ENCODE results near the gene GSE1.

The GSE1 gene

DNA sequence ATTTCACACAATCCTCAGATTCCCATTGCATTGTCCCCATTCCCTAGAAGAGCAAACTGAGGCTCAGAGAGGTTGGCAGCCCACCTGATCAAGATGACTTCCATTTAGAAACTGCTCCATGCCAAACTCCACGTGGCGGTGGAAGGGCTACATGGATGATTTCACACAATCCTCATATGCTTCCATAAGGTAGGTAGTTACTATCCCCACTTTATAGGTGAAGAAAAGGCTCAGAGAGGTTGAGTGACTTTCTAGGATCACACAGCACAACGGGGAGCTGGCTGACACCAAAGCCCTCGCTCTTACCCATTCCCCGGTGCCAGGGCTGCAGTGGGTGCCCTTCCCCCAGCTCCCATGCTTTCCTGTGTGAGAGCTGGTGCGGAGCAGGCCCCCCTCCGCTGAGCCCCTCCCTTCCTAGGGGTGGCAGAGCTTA, 85.4 kb downstream of the GSE1 start:
- Histone ChIP-seq H2AFZ (ENCODE audit: low read length, unreplicated experiment) (no peak overlapping the region), H3K36me3 (ENCODE audit: insufficient read depth, low read length) (no peaks in the 10 kb centered on the region)

GRCh38 chr16:85698935-85699558, 85.9 kb downstream of the GSE1 start:
- H3K4me1 ChIP-seq (ENCODE audit: control insufficient read depth, insufficient read depth, low read length, unreplicated experiment) = no peaks in the 10 kb centered on the region
- H2AFZ ChIP-seq (ENCODE audit: low read length, unreplicated experiment) = no peak overlapping the region
- H3K79me2 ChIP-seq (ENCODE audit: control insufficient read depth, insufficient read depth, low read length, unreplicated experiment) = no peaks in the 10 kb centered on the region
- H3K27ac ChIP-seq (ENCODE audit: low read depth, low read length) = no peak overlapping the region
- 0 out of 2 replicates have a peak, but pooled peaks cover 3% of the 10 kb centered on the region for H3K27me3 ChIP-seq (ENCODE audit: insufficient read depth, low read length)
- H3K4me3 ChIP-seq (ENCODE audit: low read depth, low read length) = no peak overlapping the region
- H3K36me3 ChIP-seq (ENCODE audit: insufficient read depth, low read length) = no peaks in the 10 kb centered on the region

More for the DNA sequence above, 85.4 kb downstream of the GSE1 start:
- H3K4me3 ChIP-seq (ENCODE audit: low read depth, low read length) = no peak overlapping the region
- H3K27me3 ChIP-seq (ENCODE audit: insufficient read depth, low read length) = 0 out of 2 replicates have a peak, but pooled peaks cover 3% of the 10 kb centered on the region
- no peaks in the 10 kb centered on the region for H3K79me2 ChIP-seq (ENCODE audit: control insufficient read depth, insufficient read depth, low read length, unreplicated experiment)
- H3K27ac ChIP-seq (ENCODE audit: low read depth, low read length) = no peak overlapping the region
- H3K4me1 ChIP-seq (ENCODE audit: control insufficient read depth, insufficient read depth, low read length, unreplicated experiment) = no peaks in the 10 kb centered on the region

DNA sequence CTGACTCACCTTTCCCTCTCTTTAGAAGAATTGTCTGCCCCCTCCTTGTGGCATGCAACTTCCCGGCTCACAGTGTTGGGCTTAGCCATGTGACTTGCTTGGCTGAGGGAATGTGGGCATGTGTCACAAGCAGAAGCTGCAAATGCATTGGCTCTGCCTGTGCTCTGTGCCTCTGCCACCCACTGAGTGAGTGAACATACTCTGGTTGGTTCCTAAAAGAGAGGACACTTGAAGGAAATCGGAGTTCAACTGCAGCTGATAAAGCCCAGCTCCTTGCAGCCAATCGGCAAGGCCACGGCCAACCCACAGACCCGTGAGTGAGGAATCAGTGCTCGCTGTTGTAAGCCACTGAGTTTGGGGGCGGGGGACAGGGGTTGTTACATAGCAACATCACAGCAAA, 86.5 kb downstream of the GSE1 start:
- no peak overlapping the region for H3K27ac ChIP-seq (ENCODE audit: low read depth, low read length)

GRCh38 chr16:85704011-85704410, 90.9 kb downstream of the GSE1 start:
- Histone ChIP-seq H3K27me3 (ENCODE audit: insufficient read depth, low read length) (no peaks in the 10 kb centered on the region), H3K79me2 (ENCODE audit: control insufficient read depth, insufficient read depth, low read length, unreplicated experiment) (no peaks in the 10 kb centered on the region), H3K27ac (ENCODE audit: low read depth, low read length) (no peak overlapping the region), H3K36me3 (ENCODE audit: insufficient read depth, low read length) (no peaks in the 10 kb centered on the region), H3K4me1 (ENCODE audit: control insufficient read depth, insufficient read depth, low read length, unreplicated experiment) (no peaks in the 10 kb centered on the region), H3K4me3 (ENCODE audit: low read depth, low read length) (no peak overlapping the region), H2AFZ (ENCODE audit: low read length, unreplicated experiment) (no peak overlapping the region)

More for the DNA sequence above, 86.5 kb downstream of the GSE1 start:
- no peaks in the 10 kb centered on the region for H3K4me1 ChIP-seq (ENCODE audit: control insufficient read depth, insufficient read depth, low read length, unreplicated experiment)
- 0 out of 2 replicates have a peak, but pooled peaks cover 3% of the 10 kb centered on the region for H3K27me3 ChIP-seq (ENCODE audit: insufficient read depth, low read length)
- no peak overlapping the region for H2AFZ ChIP-seq (ENCODE audit: low read length, unreplicated experiment)
- H3K79me2 ChIP-seq (ENCODE audit: control insufficient read depth, insufficient read depth, low read length, unreplicated experiment) = no peaks in the 10 kb centered on the region
- H3K4me3 ChIP-seq (ENCODE audit: low read depth, low read length) = no peak overlapping the region
- no peaks in the 10 kb centered on the region for H3K36me3 ChIP-seq (ENCODE audit: insufficient read depth, low read length)

DNA sequence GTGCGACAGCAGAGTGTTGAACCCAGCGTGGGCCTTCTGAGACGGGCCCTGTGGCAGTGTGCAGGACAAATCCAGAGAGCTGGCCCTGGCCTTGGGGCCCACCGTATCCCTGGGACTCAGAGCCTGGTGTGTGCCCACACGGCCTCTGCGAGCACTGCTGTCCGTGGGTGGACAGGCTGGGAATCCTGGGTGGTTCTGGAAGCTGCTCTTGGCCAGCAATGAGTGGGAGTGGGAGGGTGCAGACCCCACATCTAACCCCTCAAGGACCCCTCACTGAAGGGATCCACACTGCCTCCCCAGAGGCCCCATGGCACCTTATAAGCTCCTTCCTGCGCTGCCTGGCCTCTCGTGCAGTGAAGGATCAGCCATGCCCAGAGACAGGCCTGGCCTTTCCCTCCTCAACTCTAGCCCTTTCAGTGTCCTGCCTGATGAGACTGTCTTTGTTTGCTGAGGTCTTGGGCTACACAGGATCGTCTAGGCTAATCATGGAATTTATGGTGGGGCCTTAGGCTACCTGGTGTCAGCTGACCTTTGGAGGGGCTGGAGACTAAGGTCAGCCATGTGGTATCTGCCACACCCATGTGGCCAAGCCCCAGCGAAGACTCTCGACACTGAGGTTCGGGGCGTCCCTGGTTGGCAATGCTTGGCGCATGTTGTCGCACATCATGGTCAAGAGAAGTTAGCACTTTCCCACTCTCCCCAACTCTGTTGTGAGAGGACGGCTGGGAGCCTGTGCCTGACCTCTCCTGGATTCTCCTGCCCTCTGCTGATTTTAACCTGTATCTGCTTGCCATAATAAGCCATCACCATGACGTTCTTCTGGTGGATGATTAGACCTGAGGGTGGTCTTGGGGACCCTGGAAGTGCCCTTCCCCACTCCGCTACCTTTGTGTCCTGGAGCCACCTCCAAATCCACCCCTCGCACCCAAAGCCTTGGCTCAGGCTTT, 92.1 kb downstream of the GSE1 start:
- no peaks in the 10 kb centered on the region for H3K36me3 ChIP-seq (ENCODE audit: insufficient read depth, low read length)
- H2AFZ ChIP-seq (ENCODE audit: low read length, unreplicated experiment) = no peak overlapping the region
- no peaks in the 10 kb centered on the region for H3K79me2 ChIP-seq (ENCODE audit: control insufficient read depth, insufficient read depth, low read length, unreplicated experiment)
- no peaks in the 10 kb centered on the region for H3K27me3 ChIP-seq (ENCODE audit: insufficient read depth, low read length)
- no peak overlapping the region for H3K27ac ChIP-seq (ENCODE audit: low read depth, low read length)
- no peak overlapping the region for H3K4me3 ChIP-seq (ENCODE audit: low read depth, low read length)
- no peaks in the 10 kb centered on the region for H3K4me1 ChIP-seq (ENCODE audit: control insufficient read depth, insufficient read depth, low read length, unreplicated experiment)

DNA sequence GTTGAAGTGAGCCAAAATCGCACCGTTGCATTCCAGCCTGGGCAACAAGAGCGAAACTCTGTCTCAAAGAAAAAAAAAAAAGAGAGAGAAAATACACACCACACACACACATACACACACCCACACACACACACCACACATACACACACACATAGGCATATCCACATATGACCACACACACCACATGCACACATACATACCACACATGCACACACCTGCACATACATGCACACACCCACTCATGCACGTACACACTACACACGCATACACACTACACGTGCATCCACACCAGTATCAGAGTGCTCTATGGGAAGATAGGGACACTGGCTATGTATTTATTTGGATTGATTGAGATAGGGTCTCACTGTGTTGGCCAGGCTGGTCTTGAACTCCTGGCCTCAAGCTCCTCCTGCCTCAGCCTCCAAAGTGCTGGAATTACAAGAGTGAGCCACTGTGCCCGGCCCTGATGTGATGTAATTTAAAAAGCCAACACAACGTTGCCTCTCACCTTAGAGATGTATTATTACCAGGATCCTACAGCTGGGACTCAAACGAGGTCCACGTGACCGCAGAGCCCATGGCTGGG, 93.4 kb downstream of the GSE1 start:
- H3K27ac ChIP-seq (ENCODE audit: low read depth, low read length) = no peak overlapping the region
- H3K79me2 ChIP-seq (ENCODE audit: control insufficient read depth, insufficient read depth, low read length, unreplicated experiment) = no peaks in the 10 kb centered on the region
- no peaks in the 10 kb centered on the region for H3K36me3 ChIP-seq (ENCODE audit: insufficient read depth, low read length)
- no peak overlapping the region for H2AFZ ChIP-seq (ENCODE audit: low read length, unreplicated experiment)
- no peaks in the 10 kb centered on the region for H3K27me3 ChIP-seq (ENCODE audit: insufficient read depth, low read length)
- H3K4me3 ChIP-seq (ENCODE audit: low read depth, low read length) = no peak overlapping the region
- no peaks in the 10 kb centered on the region for H3K4me1 ChIP-seq (ENCODE audit: control insufficient read depth, insufficient read depth, low read length, unreplicated experiment)

- Histone ChIP-seq H3K27ac (ENCODE audit: low read depth, low read length) (no peak overlapping the region), H3K79me2 (ENCODE audit: control insufficient read depth, insufficient read depth, low read length, unreplicated experiment) (no peaks in the 10 kb centered on the region), H3K36me3 (ENCODE audit: insufficient read depth, low read length) (peaks cover 7% of the 10 kb centered on the region; the same call in 1 of the 2 replicates), H3K27me3 (ENCODE audit: insufficient read depth, low read length) (no peaks in the 10 kb centered on the region), H2AFZ (ENCODE audit: low read length, unreplicated experiment) (no peak overlapping the region), H3K4me3 (ENCODE audit: low read depth, low read length) (no peak overlapping the region), H3K4me1 (ENCODE audit: control insufficient read depth, insufficient read depth, low read length, unreplicated experiment) (no peaks in the 10 kb centered on the region)
These were observed 94.5 kb downstream of the GSE1 start for GRCh38 chr16:85707528-85708095.

GRCh38 chr16:85708338-85708737, 95.2 kb downstream of the GSE1 start:
- H3K4me1 ChIP-seq (ENCODE audit: control insufficient read depth, insufficient read depth, low read length, unreplicated experiment) = no peaks in the 10 kb centered on the region
- no peak overlapping the region for H2AFZ ChIP-seq (ENCODE audit: low read length, unreplicated experiment)
- no peaks in the 10 kb centered on the region for H3K79me2 ChIP-seq (ENCODE audit: control insufficient read depth, insufficient read depth, low read length, unreplicated experiment)
- peaks cover 11% of the 10 kb centered on the region; the same call in 1 of the 2 replicates for H3K36me3 ChIP-seq (ENCODE audit: insufficient read depth, low read length)
- H3K4me3 ChIP-seq (ENCODE audit: low read depth, low read length) = no peak overlapping the region
- no peak overlapping the region for H3K27ac ChIP-seq (ENCODE audit: low read depth, low read length)
- no peaks in the 10 kb centered on the region for H3K27me3 ChIP-seq (ENCODE audit: insufficient read depth, low read length)

DNA sequence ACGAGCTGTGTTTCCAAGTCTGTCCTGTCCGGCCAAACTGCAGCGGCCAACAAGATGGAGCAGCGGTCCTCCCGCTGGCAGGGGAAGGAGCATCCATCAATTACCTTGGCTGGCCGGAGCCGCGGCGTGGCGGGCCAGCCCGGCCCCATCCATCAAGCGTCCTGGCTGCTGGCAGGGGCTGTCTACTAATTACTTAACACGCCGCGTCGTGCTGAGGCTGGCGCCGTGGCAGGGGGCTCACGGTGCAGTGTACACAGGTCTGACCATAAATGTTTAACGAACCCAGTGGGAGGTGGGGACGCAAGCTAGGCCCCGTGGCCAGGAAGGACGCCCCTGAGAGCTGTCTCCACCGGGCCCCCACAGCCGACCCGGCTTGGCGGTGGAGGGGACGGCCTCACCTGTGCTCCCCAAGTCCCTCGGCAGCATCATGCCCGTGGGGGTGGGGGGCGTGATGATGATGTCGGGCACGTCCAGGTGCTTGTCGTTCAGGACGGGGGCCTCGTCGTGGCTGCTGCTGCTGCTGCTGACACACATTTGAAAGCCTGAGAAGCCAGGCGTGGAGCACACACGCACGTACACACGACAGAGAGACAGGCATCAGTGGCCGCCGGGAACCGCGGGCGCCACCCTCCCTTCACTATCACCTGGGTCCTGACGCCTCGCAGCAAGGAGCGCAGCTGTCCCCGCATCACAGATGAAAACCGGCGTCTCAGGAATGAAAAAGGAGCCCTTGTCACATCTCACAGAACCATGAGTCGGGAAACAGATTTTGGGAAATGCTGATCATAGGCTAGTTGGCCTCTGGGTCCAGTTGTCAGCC, 96.9 kb downstream of the GSE1 start:
- Histone ChIP-seq H3K4me3 (ENCODE audit: low read depth, low read length) (no peak overlapping the region), H3K27me3 (ENCODE audit: insufficient read depth, low read length) (no peaks in the 10 kb centered on the region), H3K79me2 (ENCODE audit: control insufficient read depth, insufficient read depth, low read length, unreplicated experiment) (no peaks in the 10 kb centered on the region), H3K36me3 (ENCODE audit: insufficient read depth, low read length) (peaks cover 11% of the 10 kb centered on the region; the same call in 1 of the 2 replicates), H3K27ac (ENCODE audit: low read depth, low read length) (no peak overlapping the region), H3K4me1 (ENCODE audit: control insufficient read depth, insufficient read depth, low read length, unreplicated experiment) (no peaks in the 10 kb centered on the region), H2AFZ (ENCODE audit: low read length, unreplicated experiment) (no peak overlapping the region)

DNA sequence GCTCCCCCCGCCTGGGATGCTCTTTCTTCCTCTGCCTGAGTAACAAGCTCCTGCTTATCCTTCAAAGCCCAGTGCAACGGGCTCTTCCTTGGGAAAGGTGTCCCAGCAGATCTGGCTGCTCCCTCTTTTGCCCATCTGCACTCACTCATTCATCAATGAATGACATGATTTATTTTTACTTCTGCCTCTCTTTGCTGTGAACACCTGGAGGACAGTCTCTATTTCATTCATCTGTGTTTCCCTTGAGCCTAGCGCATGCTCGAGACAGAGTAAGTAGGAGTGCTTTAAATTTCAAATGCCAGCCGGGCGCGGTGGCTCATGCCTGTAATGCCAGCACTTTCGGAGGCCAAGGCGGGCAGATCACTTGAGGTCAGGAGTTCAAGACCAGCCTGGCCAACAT, 97.6 kb downstream of the GSE1 start:
- no peaks in the 10 kb centered on the region for H3K4me1 ChIP-seq (ENCODE audit: control insufficient read depth, insufficient read depth, low read length, unreplicated experiment)

More for the DNA sequence above, 97.6 kb downstream of the GSE1 start:
- H3K79me2 ChIP-seq (ENCODE audit: control insufficient read depth, insufficient read depth, low read length, unreplicated experiment) = no peaks in the 10 kb centered on the region
- H2AFZ ChIP-seq (ENCODE audit: low read length, unreplicated experiment) = no peak overlapping the region
- no peaks in the 10 kb centered on the region for H3K27me3 ChIP-seq (ENCODE audit: insufficient read depth, low read length)
- no peak overlapping the region for H3K4me3 ChIP-seq (ENCODE audit: low read depth, low read length)
- peaks cover 11% of the 10 kb centered on the region; the same call in 1 of the 2 replicates for H3K36me3 ChIP-seq (ENCODE audit: insufficient read depth, low read length)
- no peak overlapping the region for H3K27ac ChIP-seq (ENCODE audit: low read depth, low read length)
